SJCRH30 (cell line): ENCODE measurements around the gene PAFAH2. TPM values are rescaled to one million over a fixed set of nuclear protein-coding genes. Genes with fewer than 3 reads are reported as not detected.
A peak's percentile ranks its signal among the peaks of the same experiment; 100 is the strongest.
"Not testable (repeated sequence)": the region's sequence is repeated elsewhere in the genome, so short reads cannot be mapped to it uniquely, and the experiment has no call there.

Experiments
- DNase-seq, 2 experiments: peaks; one replicate each; pipeline ENCODE4 v3.0.0-alpha.2; 2015 to 2020
- H3K27ac ChIP-seq: fragments of 250-450 bp; sonication (Bioruptor Pico); 2 replicates; pipeline ENCODE4 v1.5.1; 2020; ENCODE audit warnings: mild to moderate bottlenecking, moderate library complexity
- H3K27me3 ChIP-seq: fragments of 250-450 bp; sonication (Bioruptor Pico); 2 replicates; pipeline ENCODE4 v1.5.1; 2020; ENCODE audit warnings: mild to moderate bottlenecking, moderate library complexity
- H3K36me3 ChIP-seq: fragments of 250-450 bp; sonication (Bioruptor Pico); 2 replicates; pipeline ENCODE4 v1.5.1; 2020; ENCODE audit warnings: mild to moderate bottlenecking, moderate library complexity
- H3K4me1 ChIP-seq: fragments of 250-450 bp; sonication (Bioruptor Pico); 2 replicates; pipeline ENCODE4 v1.5.1; 2020; ENCODE audit warnings: mild to moderate bottlenecking, moderate library complexity
- H3K4me3 ChIP-seq: fragments of 250-450 bp; sonication (Bioruptor Pico); 2 replicates; pipeline ENCODE4 v1.5.1; 2020; ENCODE audit warnings: mild to moderate bottlenecking, moderate library complexity
- H3K9me3 ChIP-seq: fragments of 250-450 bp; sonication (Bioruptor Pico); replicated peaks from 2 replicates; pipeline ENCODE4 v1.5.1; 2020; ENCODE audit warnings: mild to moderate bottlenecking, moderate library complexity
- total RNA-seq: library from RNA; depleted of rRNA; stranded (reverse); fragments of >200 nt; shearing (Covaris generic); gene quantifications from 2 replicates; pipeline ENCODE4 v1.2.3, GENCODE V29; 2014

Gene PAFAH2
- total RNA-seq, 1 experiment from 2014 or later: 3.8 TPM

GRCh38 chr1:25990251-25990650 is 7.6 kb downstream of the PAFAH2 start:
- DNase-seq: no peak
- no peaks in the 10 kb centered on the region for H3K27me3 ChIP-seq
- peaks cover 31% of the 10 kb centered on the region for H3K4me1 ChIP-seq
- H3K4me3 ChIP-seq: no peak overlapping the region
- no peak overlapping the region for H3K27ac ChIP-seq
- no peaks in the 10 kb centered on the region for H3K9me3 ChIP-seq
- H3K36me3 ChIP-seq: no peaks in the 10 kb centered on the region

- Histone ChIP-seq H3K27ac (no peak overlapping the region), H3K36me3 (no peaks in the 10 kb centered on the region), H3K27me3 (no peaks in the 10 kb centered on the region), H3K4me3 (no peak overlapping the region), H3K9me3 (no peaks in the 10 kb centered on the region), H3K4me1 (peaks cover 31% of the 10 kb centered on the region)
- DNase-seq: peak in 1 of 2 experiments; percentile 58
Observed at GRCh38 chr1:25989440-25990234, 8.2 kb downstream of the PAFAH2 start.

GRCh38 chr1:25987951-25988350 is 9.9 kb downstream of the PAFAH2 start:
- H3K9me3 ChIP-seq: no peaks in the 10 kb centered on the region
- H3K27me3 ChIP-seq: no peaks in the 10 kb centered on the region
- no peak overlapping the region for H3K27ac ChIP-seq
- no peak for DNase-seq
- peaks cover 22% of the 10 kb centered on the region for H3K4me1 ChIP-seq
- H3K4me3 ChIP-seq: no peak overlapping the region
- no peaks in the 10 kb centered on the region for H3K36me3 ChIP-seq

GRCh38 chr1:25986773-25987172 is 11.1 kb downstream of the PAFAH2 start:
- not testable (repeated sequence) for H3K36me3 ChIP-seq, DNase-seq, H3K27ac ChIP-seq

GRCh38 chr1:25985670-25986069 is 12.2 kb downstream of the PAFAH2 start:
- peaks cover 6% of the 10 kb centered on the region for H3K4me1 ChIP-seq
- H3K9me3 ChIP-seq: no peaks in the 10 kb centered on the region

More at GRCh38 chr1:25986773-25987172, 11.1 kb downstream of the PAFAH2 start:
- not testable (repeated sequence) for H3K4me3 ChIP-seq, H3K27me3 ChIP-seq, H3K9me3 ChIP-seq
- H3K4me1 ChIP-seq: peaks cover 11% of the 10 kb centered on the region

GRCh38 chr1:25985171-25985570 is 12.7 kb downstream of the PAFAH2 start:
- no peak for DNase-seq
- Histone ChIP-seq H3K4me3 (no peak overlapping the region), H3K9me3 (no peaks in the 10 kb centered on the region), H3K36me3 (no peaks in the 10 kb centered on the region), H3K4me1 (peaks cover 3% of the 10 kb centered on the region), H3K27me3 (no peaks in the 10 kb centered on the region), H3K27ac (no peak overlapping the region)

More at GRCh38 chr1:25985670-25986069, 12.2 kb downstream of the PAFAH2 start:
- no peaks in the 10 kb centered on the region for H3K36me3 ChIP-seq
- no peak overlapping the region for H3K27ac ChIP-seq
- H3K4me3 ChIP-seq: no peak overlapping the region
- no peak for DNase-seq
- H3K27me3 ChIP-seq: no peaks in the 10 kb centered on the region

- H3K27me3 ChIP-seq: no peaks in the 10 kb centered on the region
- no peak overlapping the region for H3K4me3 ChIP-seq
- H3K9me3 ChIP-seq: no peaks in the 10 kb centered on the region; the same call in 1 of the 2 replicates
- no peak for DNase-seq
- no peaks in the 10 kb centered on the region; the same call in 1 of the 2 replicates for H3K36me3 ChIP-seq
- H3K27ac ChIP-seq: no peak overlapping the region
- peaks cover 4% of the 10 kb centered on the region for H3K4me1 ChIP-seq
Observed at GRCh38 chr1:25979210-25979609, 18.7 kb downstream of the PAFAH2 start.

- no peaks in the 10 kb centered on the region; the same call in 1 of the 2 replicates for H3K9me3 ChIP-seq
- DNase-seq: no peak
- peaks cover 12% of the 10 kb centered on the region for H3K4me1 ChIP-seq
- H3K4me3 ChIP-seq: no peak overlapping the region
- H3K27ac ChIP-seq: no peak overlapping the region
- no peaks in the 10 kb centered on the region for H3K27me3 ChIP-seq
- peaks cover 3% of the 10 kb centered on the region; the same call in 1 of the 2 replicates for H3K36me3 ChIP-seq
Observed at GRCh38 chr1:25978403-25978802, 19.5 kb downstream of the PAFAH2 start.

- DNase-seq: peak in 1 of 2 experiments; percentile 22
- peaks cover 12% of the 10 kb centered on the region for H3K4me1 ChIP-seq
- H3K36me3 ChIP-seq: peaks cover 3% of the 10 kb centered on the region; the same call in 1 of the 2 replicates
- no peak overlapping the region for H3K27ac ChIP-seq
- no peaks in the 10 kb centered on the region for H3K27me3 ChIP-seq
- H3K4me3 ChIP-seq: no peak overlapping the region
- H3K9me3 ChIP-seq: no peaks in the 10 kb centered on the region; the same call in 1 of the 2 replicates
Observed at GRCh38 chr1:25977801-25978200, 20.1 kb downstream of the PAFAH2 start.

- peaks cover 3% of the 10 kb centered on the region; the same call in 1 of the 2 replicates for H3K36me3 ChIP-seq
- H3K4me1 ChIP-seq: peaks cover 17% of the 10 kb centered on the region
- H3K27me3 ChIP-seq: no peaks in the 10 kb centered on the region
- H3K27ac ChIP-seq: no peak overlapping the region
- no peak overlapping the region for H3K4me3 ChIP-seq
- H3K9me3 ChIP-seq: no peaks in the 10 kb centered on the region; the same call in 1 of the 2 replicates
- DNase-seq: peak in 1 of 2 experiments; percentile 40
Observed at GRCh38 chr1:25973610-25974321, 24.1 kb downstream of the PAFAH2 start.

- peaks cover 3% of the 10 kb centered on the region; the same call in 1 of the 2 replicates for H3K36me3 ChIP-seq
- no peak for DNase-seq
- H3K27ac ChIP-seq: no peak overlapping the region
- H3K4me3 ChIP-seq: no peak overlapping the region
- no peaks in the 10 kb centered on the region for H3K27me3 ChIP-seq
- H3K9me3 ChIP-seq: no peaks in the 10 kb centered on the region; the same call in 1 of the 2 replicates
- peaks cover 17% of the 10 kb centered on the region for H3K4me1 ChIP-seq
Observed at GRCh38 chr1:25971811-25972180, 26.1 kb downstream of the PAFAH2 start.

GRCh38 chr1:25971066-25971810 is 26.6 kb downstream of the PAFAH2 start:
- Histone ChIP-seq H3K9me3 (no peaks in the 10 kb centered on the region), H3K4me3 (no peak overlapping the region), H3K27me3 (no peaks in the 10 kb centered on the region), H3K27ac (no peak overlapping the region), H3K36me3 (peaks cover 3% of the 10 kb centered on the region; the same call in 1 of the 2 replicates), H3K4me1 (peaks cover 17% of the 10 kb centered on the region)
- DNase-seq: peak in 1 of 2 experiments; percentile 43

- Histone ChIP-seq H3K4me3 (no peak overlapping the region), H3K36me3 (no peaks in the 10 kb centered on the region; the same call in 1 of the 2 replicates), H3K27ac (no peak overlapping the region), H3K4me1 (peaks cover 5% of the 10 kb centered on the region; the same call in 1 of the 2 replicates), H3K9me3 (no peaks in the 10 kb centered on the region), H3K27me3 (no peaks in the 10 kb centered on the region)
- DNase-seq: no peak
Observed at GRCh38 chr1:25967308-25967707, 30.6 kb downstream of the PAFAH2 start.

GRCh38 chr1:25959611-25960010 is 38.3 kb downstream of the PAFAH2 start:
- Histone ChIP-seq H3K4me3 (no peak overlapping the region), H3K27ac (no peak overlapping the region), H3K36me3 (peaks cover 4% of the 10 kb centered on the region; the same call in 1 of the 2 replicates), H3K9me3 (no peaks in the 10 kb centered on the region), H3K4me1 (no peaks in the 10 kb centered on the region), H3K27me3 (no peaks in the 10 kb centered on the region)
- DNase-seq: no peak
